K562 (cell line): Measurements from ENCODE around the gene PILRA. TPM values are rescaled to one million over a fixed set of nuclear protein-coding genes. Genes with fewer than 3 reads are reported as not detected.

Experiments used
- BRD4 ChIP-seq: fragments of 200-600 bp; sonication (generic); IDR thresholded peaks from 2 replicates; pipeline ENCODE4 v1.6.1; 2017; ENCODE audit warnings: inconsistent platforms
- ETV5 ChIP-seq: sonication (generic); formaldehyde crosslinking; IDR thresholded peaks from 2 replicates; pipeline ENCODE4 v1.4.0; 2020; ENCODE audit warnings: low read depth, mild to moderate bottlenecking, missing genetic modification reagents
- FOXA3 ChIP-seq, 2 experiments: fragments of 450-650 bp in 1 of 2; sonication (generic) in 1 of 2; formaldehyde crosslinking; IDR thresholded peaks in 1 of 2; conservative IDR thresholded peaks in 1 of 2; 2 replicates each; pipeline versions ENCODE4 v1.4.0 to v1.8.0; 2020 to 2022; ENCODE audit warnings: mild to moderate bottlenecking in 2 of 2, missing genetic modification reagents in 1 of 2
- IRF2 ChIP-seq: sonication (generic); formaldehyde crosslinking; IDR thresholded peaks from 2 replicates; pipeline ENCODE4 v1.8.1; 2022; ENCODE audit warnings: mild to moderate bottlenecking, missing genetic modification reagents
- KLF13 ChIP-seq: fragments of 450-650 bp; IDR thresholded peaks from 2 replicates; pipeline ENCODE4 v1.6.1; 2016; ENCODE audit warnings: missing genetic modification characterization, low read depth, mild to moderate bottlenecking, missing compliant biosample characterization, moderate library complexity, borderline replicate concordance
- NCOA6 ChIP-seq: fragments of 450-650 bp; IDR thresholded peaks from 2 replicates; pipeline ENCODE4 v1.6.1; 2017; ENCODE audit warnings: mild to moderate bottlenecking
- PATZ1 ChIP-seq: fragments of 250-450 bp; sonication (Bioruptor Pico); IDR thresholded peaks from 2 replicates; pipeline ENCODE4 v1.5.0; 2020; ENCODE audit warnings: mild to moderate bottlenecking, borderline replicate concordance
- RFX7 ChIP-seq: fragments of 250-450 bp; sonication (Bioruptor Pico); IDR thresholded peaks from 2 replicates; pipeline ENCODE4 v1.5.1; 2021; ENCODE audit warnings: mild to moderate bottlenecking
- RUNX1 ChIP-seq: sonication (generic); IDR thresholded peaks from 2 replicates; pipeline ENCODE4 v1.6.1; 2016; ENCODE audit warnings: antibody characterized with exemption, low read depth
- SETDB1 ChIP-seq: IDR thresholded peaks from one replicate; pipeline ENCODE4 v1.6.1; 2012; ENCODE audit warnings: low read length, control low read depth, inconsistent platforms
- TEAD1 ChIP-seq, 2 experiments: fragments of 450-650 bp in 1 of 2; sonication (generic) in 1 of 2; formaldehyde crosslinking; IDR thresholded peaks; 2 replicates each; pipeline versions ENCODE4 v1.4.0 to v1.8.0; 2020 to 2022; ENCODE audit warnings: mild to moderate bottlenecking in 2 of 2, missing genetic modification reagents in 1 of 2
- ZEB2 ChIP-seq: fragments of 450-650 bp; IDR thresholded peaks from 2 replicates; pipeline ENCODE4 v1.6.1; 2016
- ZNF444 ChIP-seq: fragments of 250-450 bp; sonication (Bioruptor Pico); IDR thresholded peaks from 2 replicates; pipeline ENCODE4 v1.4.0; 2020; ENCODE audit warnings: mild to moderate bottlenecking, moderate library complexity
- ZNF445 ChIP-seq: fragments of 250-450 bp; sonication (Bioruptor Pico); IDR thresholded peaks from 2 replicates; pipeline ENCODE4 v1.4.0; 2020; ENCODE audit warnings: low read depth, mild to moderate bottlenecking, moderate library complexity
- polyA plus RNA-seq, 8 experiments: library from polyadenylated mRNA; depleted of rRNA in 4 of 8; stranded (reverse) in 5 of 8; unstranded in 3 of 8; fragments of >200 nt; fragmentation: Nextera tagmentation in 2 of 8; fragmentation: Illumina TruSeq in 1 of 8; extraction: Ambion mirVana in 2 of 8; extraction: Trizol in 1 of 8; gene quantifications; 2 replicates each; pipeline versions ENCODE4 v1.2.1 to v1.2.3, GENCODE V29; 2011 to 2014; ENCODE audit warnings: inconsistent platforms in 1 of 8, missing spikeins in 1 of 8
- total RNA-seq, 7 experiments: library from RNA; depleted of rRNA in 6 of 7; stranded (reverse); fragments of >200 nt in 6 of 7; fragmentation: Illumina TruSeq in 2 of 7; extraction: Trizol in 2 of 7; gene quantifications; 2 replicates each; pipeline versions ENCODE4 v1.2.1 to v1.2.3, GENCODE V29; 2011 to 2021; ENCODE audit warnings: low replicate concordance in 1 of 7
- TF ChIP-seq, protein P1 (sequence below): IDR thresholded peaks from 2 replicates; pipeline ENCODE4 v1.6.1; 2016; ENCODE audit warnings: missing genetic modification characterization, missing compliant biosample characterization
- TF ChIP-seq, protein P2 (sequence below): fragments of 200-800 bp; sonication (Bioruptor generic); IDR thresholded peaks from 2 replicates; pipeline ENCODE4 v1.6.1; 2016; ENCODE audit warnings: missing genetic modification characterization, missing compliant biosample characterization
- TF ChIP-seq, protein P3 (sequence below): fragments of 250-450 bp; sonication (Bioruptor Pico); IDR thresholded peaks from 2 replicates; pipeline ENCODE4 v1.5.0; 2021

PILRA gene
- total and polyA plus RNA-seq, 9 of the 15 experiments (the other 6 are each of a cell fraction or from before 2014, with no cell fraction given) = 0.13 to 1.8 (median 0.62) TPM

- TF ChIP-seq, protein P1, sequence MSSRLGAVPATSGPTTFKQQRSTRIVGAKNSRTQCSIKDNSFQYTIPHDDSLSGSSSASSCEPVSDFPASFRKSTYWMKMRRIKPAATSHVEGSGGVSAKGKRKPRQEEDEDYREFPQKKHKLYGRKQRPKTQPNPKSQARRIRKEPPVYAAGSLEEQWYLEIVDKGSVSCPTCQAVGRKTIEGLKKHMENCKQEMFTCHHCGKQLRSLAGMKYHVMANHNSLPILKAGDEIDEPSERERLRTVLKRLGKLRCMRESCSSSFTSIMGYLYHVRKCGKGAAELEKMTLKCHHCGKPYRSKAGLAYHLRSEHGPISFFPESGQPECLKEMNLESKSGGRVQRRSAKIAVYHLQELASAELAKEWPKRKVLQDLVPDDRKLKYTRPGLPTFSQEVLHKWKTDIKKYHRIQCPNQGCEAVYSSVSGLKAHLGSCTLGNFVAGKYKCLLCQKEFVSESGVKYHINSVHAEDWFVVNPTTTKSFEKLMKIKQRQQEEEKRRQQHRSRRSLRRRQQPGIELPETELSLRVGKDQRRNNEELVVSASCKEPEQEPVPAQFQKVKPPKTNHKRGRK (tag) = peak; percentile 85
- TF ChIP-seq ZEB2 (peak; percentile 89), ZNF445 (CRISPR knock-in tag) (0 out of 2 replicates have a peak, but pooled peaks have one; percentile 55), ETV5 (CRISPR knock-in tag) (peak; percentile 80), SETDB1 (no peak), KLF13 (tag) (peak; percentile 92), RUNX1 (no peak), RFX7 (CRISPR knock-in tag) (peak; percentile 40; the same call in 1 of the 2 replicates), ZNF444 (CRISPR knock-in tag) (peak; percentile 53; the same call in 1 of the 2 replicates), IRF2 (CRISPR knock-in tag) (no peak; the same call in 1 of the 2 replicates), PATZ1 (CRISPR knock-in tag) (peak; percentile 86; the same call in 1 of the 2 replicates), FOXA3 (CRISPR knock-in tag; conservative IDR thresholded peaks at IDR 0.05 in 1 of 2, IDR thresholded peaks at IDR 0.05 in 1 of 2) (peak in 1 of 2 experiments; percentile 92; a peak in 2 of 4 replicates), NCOA6 (no peak), BRD4 (peak; percentile 98), TEAD1 (CRISPR knock-in tag; IDR thresholded peaks at IDR 0.05) (peak; percentile 56 to 94; a peak in 2 of 4 replicates)
- TF ChIP-seq, protein P2, sequence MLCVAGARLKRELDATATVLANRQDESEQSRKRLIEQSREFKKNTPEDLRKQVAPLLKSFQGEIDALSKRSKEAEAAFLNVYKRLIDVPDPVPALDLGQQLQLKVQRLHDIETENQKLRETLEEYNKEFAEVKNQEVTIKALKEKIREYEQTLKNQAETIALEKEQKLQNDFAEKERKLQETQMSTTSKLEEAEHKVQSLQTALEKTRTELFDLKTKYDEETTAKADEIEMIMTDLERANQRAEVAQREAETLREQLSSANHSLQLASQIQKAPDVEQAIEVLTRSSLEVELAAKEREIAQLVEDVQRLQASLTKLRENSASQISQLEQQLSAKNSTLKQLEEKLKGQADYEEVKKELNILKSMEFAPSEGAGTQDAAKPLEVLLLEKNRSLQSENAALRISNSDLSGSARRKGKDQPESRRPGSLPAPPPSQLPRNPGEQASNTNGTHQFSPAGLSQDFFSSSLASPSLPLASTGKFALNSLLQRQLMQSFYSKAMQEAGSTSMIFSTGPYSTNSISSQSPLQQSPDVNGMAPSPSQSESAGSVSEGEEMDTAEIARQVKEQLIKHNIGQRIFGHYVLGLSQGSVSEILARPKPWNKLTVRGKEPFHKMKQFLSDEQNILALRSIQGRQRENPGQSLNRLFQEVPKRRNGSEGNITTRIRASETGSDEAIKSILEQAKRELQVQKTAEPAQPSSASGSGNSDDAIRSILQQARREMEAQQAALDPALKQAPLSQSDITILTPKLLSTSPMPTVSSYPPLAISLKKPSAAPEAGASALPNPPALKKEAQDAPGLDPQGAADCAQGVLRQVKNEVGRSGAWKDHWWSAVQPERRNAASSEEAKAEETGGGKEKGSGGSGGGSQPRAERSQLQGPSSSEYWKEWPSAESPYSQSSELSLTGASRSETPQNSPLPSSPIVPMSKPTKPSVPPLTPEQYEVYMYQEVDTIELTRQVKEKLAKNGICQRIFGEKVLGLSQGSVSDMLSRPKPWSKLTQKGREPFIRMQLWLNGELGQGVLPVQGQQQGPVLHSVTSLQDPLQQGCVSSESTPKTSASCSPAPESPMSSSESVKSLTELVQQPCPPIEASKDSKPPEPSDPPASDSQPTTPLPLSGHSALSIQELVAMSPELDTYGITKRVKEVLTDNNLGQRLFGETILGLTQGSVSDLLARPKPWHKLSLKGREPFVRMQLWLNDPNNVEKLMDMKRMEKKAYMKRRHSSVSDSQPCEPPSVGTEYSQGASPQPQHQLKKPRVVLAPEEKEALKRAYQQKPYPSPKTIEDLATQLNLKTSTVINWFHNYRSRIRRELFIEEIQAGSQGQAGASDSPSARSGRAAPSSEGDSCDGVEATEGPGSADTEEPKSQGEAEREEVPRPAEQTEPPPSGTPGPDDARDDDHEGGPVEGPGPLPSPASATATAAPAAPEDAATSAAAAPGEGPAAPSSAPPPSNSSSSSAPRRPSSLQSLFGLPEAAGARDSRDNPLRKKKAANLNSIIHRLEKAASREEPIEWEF (CRISPR knock-in tag) = 0 out of 2 replicates have a peak, but pooled peaks have one; percentile 29
- TF ChIP-seq, protein P3, sequence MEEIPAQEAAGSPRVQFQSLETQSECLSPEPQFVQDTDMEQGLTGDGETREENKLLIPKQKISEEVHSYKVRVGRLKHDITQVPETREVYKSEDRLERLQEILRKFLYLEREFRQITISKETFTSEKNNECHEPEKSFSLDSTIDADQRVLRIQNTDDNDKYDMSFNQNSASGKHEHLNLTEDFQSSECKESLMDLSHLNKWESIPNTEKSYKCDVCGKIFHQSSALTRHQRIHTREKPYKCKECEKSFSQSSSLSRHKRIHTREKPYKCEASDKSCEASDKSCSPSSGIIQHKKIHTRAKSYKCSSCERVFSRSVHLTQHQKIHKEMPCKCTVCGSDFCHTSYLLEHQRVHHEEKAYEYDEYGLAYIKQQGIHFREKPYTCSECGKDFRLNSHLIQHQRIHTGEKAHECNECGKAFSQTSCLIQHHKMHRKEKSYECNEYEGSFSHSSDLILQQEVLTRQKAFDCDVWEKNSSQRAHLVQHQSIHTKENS (CRISPR knock-in tag) = no peak
Measured at GRCh38 chr7:100428199-100428966, 55.1 kb downstream of the PILRA start, which contains the start of gene ZCWPW1 (continued).
